SJCRH30 (cell line): Measurements from ENCODE around the gene DGKZ. TPM values are rescaled to one million over a fixed set of nuclear protein-coding genes. Genes with fewer than 3 reads are reported as not detected.

Source experiments
- DNase-seq, 2 experiments: peaks; one replicate each; pipeline ENCODE4 v3.0.0-alpha.2; 2015 to 2020
- H3K27ac ChIP-seq: fragments of 250-450 bp; sonication (Bioruptor Pico); 2 replicates; pipeline ENCODE4 v1.5.1; 2020; ENCODE audit warnings: mild to moderate bottlenecking, moderate library complexity
- H3K27me3 ChIP-seq: fragments of 250-450 bp; sonication (Bioruptor Pico); 2 replicates; pipeline ENCODE4 v1.5.1; 2020; ENCODE audit warnings: mild to moderate bottlenecking, moderate library complexity
- H3K36me3 ChIP-seq: fragments of 250-450 bp; sonication (Bioruptor Pico); 2 replicates; pipeline ENCODE4 v1.5.1; 2020; ENCODE audit warnings: mild to moderate bottlenecking, moderate library complexity
- H3K4me1 ChIP-seq: fragments of 250-450 bp; sonication (Bioruptor Pico); 2 replicates; pipeline ENCODE4 v1.5.1; 2020; ENCODE audit warnings: mild to moderate bottlenecking, moderate library complexity
- H3K4me3 ChIP-seq: fragments of 250-450 bp; sonication (Bioruptor Pico); 2 replicates; pipeline ENCODE4 v1.5.1; 2020; ENCODE audit warnings: mild to moderate bottlenecking, moderate library complexity
- H3K9me3 ChIP-seq: fragments of 250-450 bp; sonication (Bioruptor Pico); replicated peaks from 2 replicates; pipeline ENCODE4 v1.5.1; 2020; ENCODE audit warnings: mild to moderate bottlenecking, moderate library complexity
- total RNA-seq: library from RNA; depleted of rRNA; stranded (reverse); fragments of >200 nt; shearing (Covaris generic); gene quantifications from 2 replicates; pipeline ENCODE4 v1.2.3, GENCODE V29; 2014

DGKZ gene
- total RNA-seq, 1 experiment from 2014 or later: 42.1 TPM

- Histone ChIP-seq H3K36me3 (no peaks in the 10 kb centered on the region), H3K27me3 (no peaks in the 10 kb centered on the region), H3K4me1 (peaks cover 10% of the 10 kb centered on the region), H3K27ac (no peak overlapping the region), H3K9me3 (no peaks in the 10 kb centered on the region), H3K4me3 (no peak overlapping the region)
- no peak for DNase-seq
Observed at GRCh38 chr11:46383974-46384701, 36.9 kb downstream of the DGKZ start.

DNA sequence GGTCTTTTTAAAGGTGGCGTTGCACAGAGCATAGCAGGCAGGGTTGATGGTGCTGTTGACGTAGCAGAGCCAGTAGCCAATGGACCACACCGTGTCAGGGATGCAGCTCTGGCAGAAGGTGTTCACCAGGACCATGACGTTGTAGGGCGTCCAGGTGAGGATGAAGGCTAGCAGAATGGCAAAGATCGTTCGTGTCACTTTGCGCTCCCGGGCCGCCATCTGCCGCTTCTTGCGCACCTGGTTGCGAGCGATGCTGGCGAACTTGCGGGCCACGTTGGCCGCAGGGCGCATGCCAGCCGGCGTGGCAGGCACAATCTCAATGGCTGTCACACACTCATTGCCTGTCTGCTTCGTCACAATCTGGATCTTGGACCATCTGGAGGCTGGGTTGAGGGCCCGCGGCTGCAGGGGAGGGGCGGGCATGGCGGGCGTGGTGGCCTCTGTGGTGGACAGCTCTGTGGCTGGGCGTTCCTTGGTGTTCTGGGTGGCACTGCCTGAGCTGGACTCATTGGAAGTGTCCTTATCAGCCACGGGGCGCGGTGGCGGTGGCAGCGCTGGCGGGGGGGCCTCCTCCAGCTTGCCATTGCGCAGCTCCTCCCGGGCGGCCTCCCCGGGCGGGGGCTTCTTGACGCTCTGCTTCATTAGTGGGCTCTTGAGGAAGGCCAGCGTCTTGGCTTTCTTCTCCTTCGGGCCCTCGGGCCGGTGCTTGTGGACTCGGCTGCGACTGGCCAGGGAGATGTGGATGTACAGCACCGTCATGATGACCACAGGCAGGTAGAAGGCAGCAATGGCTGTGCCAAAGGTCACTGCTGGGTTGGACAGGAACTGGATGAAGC lies 38.1 kb downstream of the DGKZ start:
- H3K4me3 ChIP-seq: no peak overlapping the region
- H3K36me3 ChIP-seq: no peaks in the 10 kb centered on the region
- no peak for DNase-seq
- no peaks in the 10 kb centered on the region for H3K27me3 ChIP-seq
- H3K9me3 ChIP-seq: no peaks in the 10 kb centered on the region
- H3K27ac ChIP-seq: no peak overlapping the region
- H3K4me1 ChIP-seq: peaks cover 10% of the 10 kb centered on the region

DNA sequence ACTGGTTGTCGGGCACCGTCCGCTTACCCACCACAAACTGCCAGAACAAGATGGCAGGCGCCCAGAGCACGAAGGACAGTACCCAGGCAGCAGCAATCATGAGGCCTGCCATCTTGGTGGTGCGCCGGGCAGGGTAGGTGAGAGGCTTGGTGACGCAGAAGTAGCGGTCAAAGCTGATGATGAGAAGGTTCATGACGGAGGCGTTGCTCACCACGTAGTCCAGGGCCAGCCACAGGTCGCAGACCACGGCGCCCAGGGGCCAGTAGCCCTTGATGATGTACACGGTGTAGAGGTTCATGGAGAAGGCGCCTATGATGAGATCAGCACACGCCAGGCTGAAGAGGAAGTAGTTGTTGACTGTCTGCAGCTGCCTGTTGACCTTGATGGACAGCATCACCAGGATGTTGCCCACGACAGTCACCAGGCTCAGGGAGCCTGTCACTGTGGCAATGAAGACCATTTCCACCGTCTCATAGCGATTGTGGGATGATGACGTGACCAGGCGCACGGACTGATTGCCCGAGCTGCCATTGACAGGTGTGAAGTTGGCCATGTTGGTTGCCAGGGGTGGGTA lies 38.8 kb downstream of the DGKZ start:
- H3K27ac ChIP-seq: no peak overlapping the region
- DNase-seq: no peak
- no peaks in the 10 kb centered on the region for H3K36me3 ChIP-seq
- H3K9me3 ChIP-seq: no peaks in the 10 kb centered on the region
- no peak overlapping the region for H3K4me3 ChIP-seq
- H3K4me1 ChIP-seq: peaks cover 10% of the 10 kb centered on the region
- H3K27me3 ChIP-seq: no peaks in the 10 kb centered on the region

GRCh38 chr11:46386674-46387073 lies 39.4 kb downstream of the DGKZ start:
- no peaks in the 10 kb centered on the region for H3K27me3 ChIP-seq
- no peaks in the 10 kb centered on the region for H3K9me3 ChIP-seq
- H3K4me3 ChIP-seq: no peak overlapping the region
- peaks cover 10% of the 10 kb centered on the region for H3K4me1 ChIP-seq
- no peak overlapping the region for H3K27ac ChIP-seq
- no peaks in the 10 kb centered on the region for H3K36me3 ChIP-seq
- no peak for DNase-seq

DNA sequence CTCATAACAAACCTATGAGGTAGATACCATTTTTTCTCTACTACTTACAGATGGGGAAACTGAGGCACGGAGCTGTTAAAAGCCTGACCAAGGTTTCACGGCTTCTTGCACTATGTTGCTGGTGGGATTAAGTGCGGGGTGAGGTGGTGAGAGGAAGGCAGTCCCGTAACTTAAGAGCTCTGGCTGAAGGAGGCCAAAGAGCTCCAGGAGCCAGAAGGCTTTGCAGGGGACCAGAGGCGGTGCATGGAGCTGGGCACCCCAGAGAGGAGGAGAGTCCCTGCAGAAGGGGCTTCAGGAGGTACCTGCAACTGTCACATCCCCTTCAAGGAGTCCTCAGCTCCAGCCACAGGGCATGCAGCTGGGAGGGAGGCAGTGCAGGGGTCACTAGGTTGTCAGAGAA lies 40.2 kb downstream of the DGKZ start:
- H3K27me3 ChIP-seq: no peaks in the 10 kb centered on the region
- H3K4me3 ChIP-seq: peak overlapping the region; percentile 31
- no peak overlapping the region for H3K27ac ChIP-seq
- H3K4me1 ChIP-seq: peaks cover 10% of the 10 kb centered on the region
- no peaks in the 10 kb centered on the region for H3K9me3 ChIP-seq
- DNase-seq: no peak
- H3K36me3 ChIP-seq: no peaks in the 10 kb centered on the region

DNA sequence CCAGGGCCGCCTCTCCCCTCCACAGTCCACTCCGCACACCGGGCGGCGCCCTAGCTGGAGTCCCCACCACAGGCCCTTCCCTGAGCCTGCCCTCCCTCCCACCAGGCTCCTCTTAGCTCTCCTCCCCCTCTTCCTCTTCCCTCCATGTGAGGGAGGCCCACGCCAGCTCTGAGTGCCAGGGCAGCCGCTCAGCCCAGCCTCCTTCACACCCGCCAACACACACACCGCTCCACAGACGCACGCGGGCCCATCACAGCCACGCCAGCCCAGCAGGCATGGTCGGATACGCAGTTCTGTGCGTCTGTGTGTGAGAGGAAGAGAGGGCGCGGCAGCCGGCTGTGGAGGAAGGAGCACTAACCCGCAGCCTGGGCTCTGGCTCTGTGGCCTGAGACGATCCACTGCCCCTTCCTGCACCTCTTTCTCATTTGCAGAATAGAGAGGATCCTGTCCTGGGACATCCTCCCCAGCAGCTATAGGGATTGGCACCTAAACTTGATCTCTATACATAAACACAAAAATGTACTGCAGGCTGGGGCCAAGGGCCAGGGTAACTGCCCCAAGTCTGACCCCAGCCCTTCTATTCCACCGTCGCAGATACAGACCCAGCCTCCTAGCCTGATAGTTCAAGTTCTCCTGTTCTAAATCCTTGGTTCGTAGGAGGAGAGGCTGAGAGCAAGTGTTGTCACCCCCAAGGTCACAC lies 40.8 kb downstream of the DGKZ start:
- H3K27me3 ChIP-seq: no peaks in the 10 kb centered on the region
- H3K27ac ChIP-seq: no peak overlapping the region
- H3K4me1 ChIP-seq: peaks cover 10% of the 10 kb centered on the region
- H3K36me3 ChIP-seq: no peaks in the 10 kb centered on the region
- H3K4me3 ChIP-seq: peak overlapping the region; percentile 31
- no peaks in the 10 kb centered on the region for H3K9me3 ChIP-seq
- peak; percentile 50 to 54 for DNase-seq

DNA sequence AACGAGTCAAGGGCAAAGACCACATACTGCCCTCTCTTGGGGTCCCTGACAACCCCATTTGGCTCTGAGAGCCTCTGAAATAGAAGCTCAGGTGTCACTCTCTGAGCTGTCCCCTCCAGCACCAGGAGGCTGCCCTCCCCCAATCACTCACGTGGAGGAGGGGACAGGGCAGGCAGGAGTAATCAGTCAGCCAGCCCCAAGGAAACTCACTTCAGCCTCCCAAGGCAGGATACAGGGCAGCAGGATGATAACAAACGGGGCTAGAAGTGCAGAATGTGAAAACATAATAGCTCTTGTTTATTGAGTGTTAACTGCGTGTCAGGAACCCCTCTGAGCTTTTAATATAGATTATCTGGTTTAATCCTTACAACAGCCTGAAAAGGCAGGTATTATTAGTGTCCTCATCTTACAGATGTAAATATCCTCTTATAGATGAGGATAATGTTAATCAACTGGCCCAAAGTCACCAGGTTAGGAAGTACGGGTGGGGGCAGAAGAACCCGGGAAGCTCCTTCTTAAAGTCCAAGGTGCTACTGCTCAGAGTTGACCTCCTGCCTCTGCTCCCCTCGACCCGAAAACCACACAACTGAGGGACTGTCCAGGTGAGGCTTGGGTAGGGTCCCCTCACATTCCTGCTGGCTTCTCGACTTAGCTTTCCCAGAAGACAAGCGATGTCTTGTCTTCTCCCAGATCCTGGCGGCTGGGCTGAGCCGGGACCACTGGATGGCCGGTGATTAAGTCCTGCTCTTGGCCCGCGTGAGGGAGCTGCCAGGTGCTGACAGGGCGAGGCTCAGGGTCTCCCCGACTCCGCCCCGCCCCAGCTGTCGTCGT lies 41.6 kb downstream of the DGKZ start:
- no peak for DNase-seq
- Histone ChIP-seq H3K4me3 (peak overlapping the region; percentile 56), H3K4me1 (peaks cover 10% of the 10 kb centered on the region), H3K36me3 (no peaks in the 10 kb centered on the region), H3K9me3 (no peaks in the 10 kb centered on the region), H3K27ac (no peak overlapping the region), H3K27me3 (no peaks in the 10 kb centered on the region)

DNA sequence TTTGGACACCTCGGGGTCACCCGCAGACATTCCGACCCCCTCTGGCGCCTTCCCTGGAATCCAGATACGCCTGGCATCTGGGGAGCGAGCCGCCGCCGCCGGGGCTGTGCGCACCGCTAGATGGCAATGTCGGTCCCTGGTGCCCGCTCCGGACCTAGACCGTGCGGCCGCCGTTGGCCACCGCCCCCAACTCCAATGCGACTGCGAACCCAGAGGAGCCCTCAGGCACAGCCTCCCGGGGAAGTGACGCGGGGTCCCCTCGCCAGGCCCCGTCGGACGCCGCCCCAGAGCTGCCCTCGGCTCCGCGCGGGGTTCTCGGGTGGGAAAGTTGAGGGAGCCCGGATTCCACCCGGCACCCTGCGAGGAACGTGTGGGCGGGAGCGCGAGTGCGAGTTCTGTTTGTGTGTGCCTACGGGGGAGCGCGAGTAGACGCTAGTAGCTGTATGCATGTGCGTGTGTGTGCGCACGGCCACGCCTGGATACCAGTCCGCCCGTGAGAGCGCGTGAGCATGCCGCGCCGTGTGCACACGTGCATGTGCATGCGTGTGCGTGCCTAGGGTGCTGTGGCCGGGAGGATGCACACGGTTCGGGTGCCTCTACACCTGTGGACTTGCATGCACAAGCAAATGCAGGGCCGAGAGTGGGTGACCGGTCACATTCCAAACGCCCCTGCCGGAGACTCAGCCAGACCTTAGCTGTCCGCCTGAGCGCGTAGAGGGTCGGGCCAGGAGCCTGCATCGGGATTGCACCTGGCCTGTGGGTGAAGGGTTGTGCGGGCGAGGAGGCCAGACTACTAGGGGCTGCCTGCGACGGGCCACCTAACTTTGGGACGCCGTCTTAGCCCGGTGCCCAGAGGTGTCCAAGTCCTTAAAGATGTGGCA lies 42.4 kb downstream of the DGKZ start:
- no peaks in the 10 kb centered on the region for H3K27me3 ChIP-seq

GRCh38 chr11:46390331-46391171 lies 43.3 kb downstream of the DGKZ start:
- H3K36me3 ChIP-seq: no peaks in the 10 kb centered on the region
- no peaks in the 10 kb centered on the region for H3K27me3 ChIP-seq
- H3K9me3 ChIP-seq: no peaks in the 10 kb centered on the region
- H3K4me3 ChIP-seq: peak overlapping the region; percentile 85
- H3K27ac ChIP-seq: no peak overlapping the region
- DNase-seq: no peak
- H3K4me1 ChIP-seq: peaks cover 10% of the 10 kb centered on the region

More for the DNA sequence above, 42.4 kb downstream of the DGKZ start:
- H3K4me1 ChIP-seq: peaks cover 10% of the 10 kb centered on the region
- DNase-seq: peak; percentile 89 to 90
- H3K9me3 ChIP-seq: no peaks in the 10 kb centered on the region
- H3K27ac ChIP-seq: no peak overlapping the region
- H3K36me3 ChIP-seq: no peaks in the 10 kb centered on the region
- H3K4me3 ChIP-seq: peak overlapping the region; percentile 56

GRCh38 chr11:46391186-46391577 lies 43.9 kb downstream of the DGKZ start:
- no peaks in the 10 kb centered on the region for H3K9me3 ChIP-seq
- DNase-seq: no peak
- peak overlapping the region; percentile 85 for H3K4me3 ChIP-seq
- peaks cover 10% of the 10 kb centered on the region for H3K4me1 ChIP-seq
- H3K36me3 ChIP-seq: no peaks in the 10 kb centered on the region
- no peak overlapping the region for H3K27ac ChIP-seq
- H3K27me3 ChIP-seq: no peaks in the 10 kb centered on the region

- H3K36me3 ChIP-seq: no peaks in the 10 kb centered on the region
- no peak within 1 kb of the TSS for H3K27ac ChIP-seq
- no peaks in the 10 kb centered on the region for H3K9me3 ChIP-seq
- no peaks in the 10 kb centered on the region for H3K27me3 ChIP-seq
- peak within 1 kb of the TSS; percentile 85 for H3K4me3 ChIP-seq
- peaks cover 10% of the 10 kb centered on the region for H3K4me1 ChIP-seq
- peak; percentile 78 to 79 for DNase-seq
Observed at GRCh38 chr11:46391578-46392420, 44.5 kb downstream of the DGKZ start, which contains the start of gene CHRM4. Gene CHRM4 (minus strand): TSS chr11:46391776. CDS start chr11:46386557, 5,219 bp downstream.
